Activated naive CD4-positive, alpha-beta T cell treated with Interleukin-2 at 50 U/mL for 16 hours (primary cell): Measurements from ENCODE around the gene LIN7A.
"Not testable (repeated sequence)": the region's sequence is repeated elsewhere in the genome, so short reads cannot be mapped to it uniquely, and the experiment has no call there.

ENCODE experiments used
- DNase-seq: peaks from one replicate; pipeline ENCODE4 v3.0.0-alpha.2; 2020

The LIN7A gene

DNA sequence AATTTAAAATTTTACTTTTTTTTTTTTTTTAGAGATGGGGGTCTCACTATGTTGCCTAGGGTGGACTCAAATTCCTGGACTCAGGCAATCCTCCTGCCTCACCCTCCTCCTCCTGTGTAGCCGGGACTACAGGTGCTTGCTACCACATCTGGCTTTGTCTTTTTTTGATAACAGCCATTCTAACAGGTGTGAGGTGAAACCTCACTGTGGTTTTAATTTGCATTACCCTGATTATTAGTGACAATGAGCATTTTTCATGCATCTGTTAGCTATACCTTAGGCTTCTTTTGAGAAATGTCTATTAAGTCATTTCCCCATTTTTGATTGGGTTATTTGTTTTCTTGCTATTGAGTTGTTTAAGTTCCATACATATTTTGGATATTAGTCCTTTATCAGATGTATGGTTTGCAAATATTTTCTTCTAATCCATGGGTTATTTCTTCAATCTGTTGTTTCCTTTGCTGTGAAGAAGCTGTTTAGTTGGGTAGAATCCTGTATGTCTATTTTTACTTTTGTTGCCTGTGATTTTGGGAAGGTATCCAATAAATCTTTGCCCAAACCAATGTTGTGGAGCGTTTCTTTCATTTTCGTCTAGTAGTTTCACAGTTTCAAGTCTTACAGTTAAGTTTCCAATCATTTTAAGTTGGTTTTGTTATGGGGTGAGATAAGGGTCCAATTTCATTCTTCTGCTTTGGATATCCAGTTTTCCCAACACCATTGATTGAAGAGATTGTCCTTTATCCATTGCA is 134.9 kb downstream of the LIN7A start:
- no peak for DNase-seq

DNA sequence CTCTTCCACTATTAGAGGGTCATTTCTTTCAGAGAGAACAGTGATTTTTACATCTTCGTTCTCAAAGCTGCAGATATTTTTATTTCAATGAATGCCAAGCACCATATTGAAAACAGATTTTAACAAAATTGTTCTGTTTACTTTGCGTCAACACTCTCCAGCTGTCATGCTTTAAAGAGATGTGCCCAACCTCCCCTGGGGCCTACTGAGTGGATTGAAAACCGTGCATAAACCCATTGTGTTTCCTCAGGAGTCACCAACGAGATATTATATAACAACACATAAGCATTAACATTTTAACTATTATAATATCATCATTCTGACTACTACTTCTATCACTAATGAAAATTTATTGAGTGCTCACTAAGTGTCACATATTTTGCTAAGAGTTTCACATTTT is 139.5 kb downstream of the LIN7A start:
- no peak for DNase-seq

DNA sequence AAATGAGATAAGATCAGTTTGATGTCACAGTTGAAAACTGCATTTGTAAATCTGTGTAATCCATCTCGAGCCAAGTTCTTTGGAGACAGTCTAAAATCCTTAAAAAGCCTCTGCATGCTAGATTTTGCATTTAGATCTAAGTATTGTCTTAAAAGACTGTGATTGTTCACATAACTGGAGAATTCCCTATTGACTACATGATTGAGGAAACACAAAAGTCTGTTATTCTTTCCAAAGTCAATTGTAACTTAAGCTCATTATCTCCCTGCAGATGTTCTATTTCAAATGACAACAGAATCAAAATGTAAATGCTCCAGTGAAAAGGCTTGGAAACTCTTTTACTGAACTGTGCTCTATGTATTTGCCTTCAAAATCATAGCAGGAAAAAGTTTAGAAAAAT is 143.2 kb downstream of the LIN7A start:
- DNase-seq = no peak

DNA sequence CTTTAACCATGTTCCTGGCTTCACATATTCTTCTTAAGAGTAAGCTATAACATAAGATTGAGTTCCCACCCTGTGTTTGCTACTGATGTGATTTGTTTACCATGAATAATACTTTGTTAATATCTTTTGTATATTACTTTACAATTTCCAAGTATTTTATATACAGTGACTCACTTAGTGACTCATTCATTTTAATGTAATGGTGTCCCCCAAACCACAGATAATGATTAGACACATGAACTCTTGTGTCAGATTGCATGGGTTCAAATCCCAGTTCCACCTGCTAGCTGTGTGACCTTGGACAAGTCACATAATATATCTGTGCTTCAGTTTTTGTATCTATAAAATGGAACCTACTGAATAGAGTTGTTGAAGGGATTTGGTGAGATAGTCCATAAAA is 144.9 kb downstream of the LIN7A start:
- no peak for DNase-seq

DNA sequence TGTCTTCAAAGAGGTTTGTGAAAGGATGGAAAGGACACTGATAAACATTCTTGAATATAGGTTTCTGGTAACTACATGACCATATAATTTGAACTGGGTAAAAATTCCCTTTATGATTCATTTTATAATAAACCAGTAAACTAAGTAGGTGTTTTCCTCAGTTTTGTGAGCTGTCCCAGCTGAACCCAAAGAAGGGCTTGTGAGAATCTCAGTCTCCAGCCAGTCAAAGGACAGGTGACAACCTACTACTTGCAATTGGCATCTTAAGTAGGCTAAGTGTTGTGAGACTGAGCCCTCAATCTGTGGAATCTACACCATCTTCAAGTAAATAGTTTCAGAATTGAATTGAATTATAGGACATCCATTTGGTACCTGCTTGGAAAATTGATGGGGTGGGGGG is 145.9 kb downstream of the LIN7A start:
- DNase-seq = no peak

DNA sequence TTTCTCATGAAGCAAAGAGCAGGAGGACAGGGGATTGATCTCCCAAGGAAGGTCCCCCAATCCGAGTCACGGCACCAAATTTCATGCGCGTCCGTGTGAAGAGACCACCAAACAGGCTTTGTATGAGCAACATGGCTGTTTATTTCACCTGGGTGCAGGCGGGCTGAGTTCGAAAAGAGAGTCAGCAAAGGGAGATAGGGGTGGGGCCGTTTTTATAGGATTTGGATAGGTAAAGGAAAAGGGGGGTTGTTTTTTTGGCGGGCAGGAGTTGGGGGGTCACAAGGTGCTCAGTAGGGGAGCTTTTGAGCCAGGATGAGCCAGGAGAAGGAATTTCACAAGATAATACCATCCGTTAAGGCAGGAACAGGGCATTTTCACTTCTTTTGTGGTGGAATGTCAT is 149.3 kb downstream of the LIN7A start:
- DNase-seq = not testable (repeated sequence)

DNA sequence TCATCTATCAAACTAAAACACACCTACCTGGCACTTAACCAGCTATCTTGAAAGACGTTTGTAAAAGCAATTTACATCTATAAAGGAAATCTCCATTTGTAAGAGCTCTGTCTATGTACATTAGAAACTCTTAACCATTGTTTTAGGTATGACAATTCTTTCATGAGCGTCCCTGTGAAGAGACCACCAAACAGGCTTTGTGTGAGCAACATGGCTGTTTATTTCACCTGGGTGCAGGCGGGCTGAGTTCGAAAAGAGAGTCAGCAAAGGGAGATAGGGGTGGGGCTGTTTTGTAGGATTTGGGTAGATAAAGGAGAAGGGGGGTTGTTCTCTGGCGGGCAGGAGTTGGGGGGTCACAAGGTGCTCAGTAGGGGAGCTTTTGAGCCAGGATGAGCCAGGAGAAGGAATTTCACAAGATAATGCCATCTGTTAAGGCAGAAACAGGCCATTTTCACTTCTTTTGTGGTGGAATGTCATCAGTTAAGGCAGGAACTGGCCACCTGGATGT is 154.7 kb downstream of the LIN7A start:
- not testable (repeated sequence) for DNase-seq

DNA sequence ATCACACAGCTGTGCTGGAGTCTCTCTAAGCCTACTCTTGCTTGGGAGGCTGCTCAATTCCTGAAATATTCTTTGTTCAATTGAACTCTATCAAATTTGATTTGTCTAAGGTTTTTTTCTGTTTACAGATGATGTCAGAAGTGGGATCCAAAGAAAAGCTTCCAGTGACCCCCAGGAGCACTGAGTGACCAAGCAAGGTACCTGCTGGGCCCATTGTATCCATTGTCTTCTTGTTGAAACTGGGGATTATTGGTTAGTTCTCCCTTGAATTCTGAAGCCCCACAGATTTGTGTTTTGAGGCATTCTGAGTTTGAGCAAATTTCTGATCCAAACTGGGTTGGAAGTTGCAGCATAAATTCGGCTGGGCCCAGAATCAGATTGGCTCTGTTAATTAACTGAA is 156.4 kb downstream of the LIN7A start:
- no peak for DNase-seq

DNA sequence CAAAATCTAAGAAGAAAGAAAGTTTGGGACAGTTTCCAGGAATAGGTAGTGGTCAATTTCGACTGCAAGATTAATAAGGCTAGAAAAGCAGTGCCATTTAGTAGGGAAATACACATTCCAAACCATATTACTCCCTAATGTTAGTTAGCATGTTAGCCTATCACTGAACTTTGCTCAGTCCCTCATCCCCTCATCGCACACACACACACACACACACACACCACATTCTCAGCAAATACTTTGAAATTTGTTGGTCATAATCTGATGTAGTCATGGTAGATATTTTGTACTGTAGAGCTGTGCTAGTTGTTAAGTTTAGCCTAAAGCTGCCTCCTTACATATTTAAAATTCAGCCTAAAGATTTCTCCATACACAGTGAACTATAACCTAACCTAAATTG is 157.0 kb downstream of the LIN7A start:
- DNase-seq = no peak

DNA sequence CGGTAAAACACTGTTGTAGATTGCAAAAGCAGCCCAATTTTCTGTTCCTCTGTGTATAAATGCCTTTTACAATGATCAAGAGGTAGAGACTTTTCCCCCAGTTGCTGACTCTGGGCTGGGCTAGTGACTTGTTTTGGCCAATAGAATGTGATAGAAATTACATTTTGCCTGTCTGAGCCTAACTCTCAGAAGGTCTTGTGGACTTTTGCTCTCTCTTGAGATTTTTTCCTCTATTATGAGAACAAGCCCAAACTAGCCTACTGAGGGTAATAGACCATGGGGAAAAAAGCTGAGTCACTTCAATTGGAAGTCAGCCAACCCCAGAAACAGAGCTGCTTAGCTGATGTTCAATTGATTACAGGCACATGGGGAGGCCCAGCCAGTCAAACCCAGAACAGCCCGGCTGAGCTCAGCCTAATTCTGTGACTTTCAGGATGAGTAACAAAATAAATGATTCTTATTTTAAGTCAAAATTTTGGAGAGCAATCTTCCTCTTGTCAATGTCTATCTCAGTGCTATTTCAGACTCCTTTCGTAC is 159.7 kb downstream of the LIN7A start:
- DNase-seq = no peak

DNA sequence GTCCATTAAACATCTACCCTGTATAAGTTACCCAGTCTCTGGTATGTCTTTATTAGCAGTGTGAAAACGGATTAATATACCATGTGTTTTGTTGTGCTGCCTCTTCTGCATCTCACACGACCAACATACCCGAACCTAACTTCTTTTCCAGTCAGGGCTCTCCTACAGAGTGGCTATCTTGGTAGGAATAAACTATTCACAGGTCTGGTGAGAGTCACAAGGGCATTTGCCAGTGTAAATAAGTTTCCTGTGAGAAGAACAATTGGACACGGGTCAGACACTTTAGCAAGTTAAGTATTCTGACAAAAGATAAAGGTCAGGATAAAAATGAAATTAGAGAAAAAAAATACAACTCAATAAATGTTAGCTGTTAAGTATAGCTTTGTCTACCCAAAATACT is 160.1 kb downstream of the LIN7A start:
- no peak for DNase-seq

DNA sequence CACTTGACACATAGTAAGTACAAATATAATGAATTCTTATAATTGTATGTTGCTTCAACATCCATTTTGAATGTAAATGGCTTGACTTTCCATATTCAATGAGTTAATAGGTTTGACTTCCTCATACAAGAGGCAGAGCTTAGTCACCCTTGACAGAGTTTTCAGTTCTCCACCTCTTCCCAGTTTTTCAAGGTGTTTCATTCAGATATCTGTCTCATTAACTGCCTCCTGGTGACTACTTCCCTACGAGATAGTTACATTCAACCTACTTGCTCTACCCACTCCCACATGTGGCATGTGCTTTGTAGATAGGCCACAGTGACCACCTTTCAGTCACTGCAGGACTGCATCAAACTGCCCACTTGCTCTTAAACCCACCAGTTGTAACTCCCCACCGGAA is 161.0 kb downstream of the LIN7A start:
- DNase-seq = no peak

DNA sequence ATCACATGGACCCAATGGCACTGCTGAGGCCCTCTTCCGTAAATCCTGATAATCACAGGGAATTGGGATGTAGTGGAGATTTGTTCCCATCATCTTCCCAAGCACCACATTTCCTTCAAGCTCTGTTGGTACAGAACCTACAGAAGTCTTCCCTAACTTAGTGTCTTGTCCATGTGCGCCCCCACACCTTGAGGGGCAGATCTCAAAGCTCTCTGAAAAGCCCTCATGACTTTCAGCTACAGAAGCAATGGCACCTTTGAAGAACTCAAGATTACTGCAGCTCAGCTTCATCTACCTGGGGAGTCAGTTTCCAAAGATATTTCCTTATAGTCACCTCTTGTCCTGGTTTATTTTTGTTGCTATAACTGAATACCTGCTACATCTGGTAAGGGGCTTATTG is 166.8 kb downstream of the LIN7A start:
- no peak for DNase-seq

DNA sequence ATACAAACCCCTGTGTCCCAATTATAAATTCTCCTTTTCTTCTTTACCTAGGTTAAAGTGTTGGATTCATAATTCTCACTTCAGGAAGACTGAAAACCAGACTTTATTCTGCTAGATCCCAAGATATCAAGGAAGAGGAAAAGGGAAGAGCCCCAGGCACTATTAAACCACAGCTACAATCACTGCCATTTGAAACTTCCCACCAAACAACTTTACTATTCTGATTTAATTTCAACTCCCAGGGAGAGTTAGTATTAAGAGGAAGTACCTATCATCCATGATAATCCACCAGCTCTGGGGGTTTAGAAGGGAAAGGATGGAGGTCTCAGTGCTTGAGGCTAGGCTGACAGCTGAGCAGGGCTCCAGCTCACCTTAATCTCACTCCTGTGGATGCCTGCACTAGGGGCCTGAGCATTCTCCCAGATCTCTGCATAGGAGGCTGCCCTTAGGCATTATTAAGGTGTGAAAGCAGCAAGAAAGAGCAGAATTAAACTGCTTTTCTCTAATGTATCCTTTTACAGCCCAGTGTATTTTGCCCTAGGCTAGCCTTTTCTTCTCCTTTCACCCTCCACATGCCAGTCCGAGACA is 168.1 kb downstream of the LIN7A start:
- DNase-seq = no peak

DNA sequence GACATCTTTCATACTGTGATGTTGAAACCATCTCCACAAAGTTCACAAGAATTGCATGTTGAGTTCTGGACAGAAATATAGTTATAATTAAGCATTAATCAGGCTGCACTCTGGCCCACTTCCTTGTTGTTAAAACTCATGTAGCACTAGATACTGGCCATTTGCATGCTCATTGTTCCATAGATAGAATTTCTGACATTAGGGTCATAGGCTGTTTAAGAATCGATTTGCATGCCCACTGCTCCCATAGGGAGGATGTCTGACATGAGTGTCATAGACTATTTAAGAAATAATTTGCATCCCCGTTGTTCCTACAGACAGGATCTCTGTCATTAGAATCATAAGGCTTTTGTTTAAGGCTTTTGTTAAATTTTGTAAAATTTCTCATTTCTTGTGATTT is 170.8 kb downstream of the LIN7A start:
- DNase-seq = no peak

DNA sequence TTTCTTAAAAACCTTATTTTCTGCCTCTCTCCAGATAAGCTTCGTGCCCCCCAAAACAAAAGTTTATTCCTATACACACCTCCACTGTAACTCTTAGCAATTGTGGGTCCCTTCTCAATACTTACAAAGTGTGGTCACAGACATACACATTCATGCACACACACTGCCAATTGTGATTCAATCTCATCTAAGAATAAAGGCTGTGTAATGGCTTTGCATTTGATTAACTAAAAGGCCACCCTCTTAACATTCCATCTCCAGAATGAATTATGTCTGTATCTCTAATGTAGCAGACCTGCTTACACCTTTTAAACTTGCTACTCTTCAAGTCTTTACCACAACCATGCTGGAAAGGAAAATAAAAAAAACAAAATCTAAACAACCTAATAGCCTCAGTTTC is 171.5 kb downstream of the LIN7A start:
- DNase-seq = no peak

DNA sequence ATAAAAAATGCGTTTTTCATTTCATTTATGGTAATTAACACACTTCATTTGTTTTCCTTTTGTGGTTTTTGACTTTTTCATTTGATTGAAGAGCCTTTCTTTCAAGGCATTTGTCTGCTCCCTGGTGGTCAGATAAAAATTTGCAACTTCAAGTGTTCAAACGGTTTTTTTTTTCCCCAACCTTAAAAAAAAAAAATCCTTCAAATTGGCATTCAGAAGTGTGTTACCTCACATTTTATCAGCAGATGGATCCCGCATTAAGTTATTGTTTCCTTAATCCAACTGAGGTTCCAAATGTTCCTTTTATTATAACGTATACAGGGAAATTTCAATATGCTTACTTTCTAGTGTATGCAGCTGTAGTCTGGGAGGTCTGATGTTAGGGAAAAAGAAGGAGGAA is 173.9 kb downstream of the LIN7A start:
- no peak for DNase-seq

DNA sequence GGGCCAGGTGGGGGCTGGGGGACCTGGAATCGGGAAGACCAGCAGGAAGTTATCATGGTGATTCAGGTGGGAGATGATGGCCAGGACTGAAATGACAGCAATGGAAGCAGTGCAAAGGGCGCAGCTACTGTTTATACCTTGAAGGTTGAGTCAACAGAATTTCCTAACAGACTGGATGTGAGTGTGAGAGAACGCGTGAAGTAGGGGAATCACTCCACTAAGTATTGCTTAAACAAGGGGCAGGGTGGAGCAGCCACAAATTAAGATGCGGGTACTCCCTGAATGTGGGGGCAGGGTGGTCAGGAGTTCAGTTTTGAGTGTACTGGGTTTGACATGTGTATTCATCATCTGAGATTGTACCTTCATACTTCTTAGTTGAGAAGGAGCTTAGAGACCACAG is 175.9 kb downstream of the LIN7A start:
- no peak for DNase-seq

DNA sequence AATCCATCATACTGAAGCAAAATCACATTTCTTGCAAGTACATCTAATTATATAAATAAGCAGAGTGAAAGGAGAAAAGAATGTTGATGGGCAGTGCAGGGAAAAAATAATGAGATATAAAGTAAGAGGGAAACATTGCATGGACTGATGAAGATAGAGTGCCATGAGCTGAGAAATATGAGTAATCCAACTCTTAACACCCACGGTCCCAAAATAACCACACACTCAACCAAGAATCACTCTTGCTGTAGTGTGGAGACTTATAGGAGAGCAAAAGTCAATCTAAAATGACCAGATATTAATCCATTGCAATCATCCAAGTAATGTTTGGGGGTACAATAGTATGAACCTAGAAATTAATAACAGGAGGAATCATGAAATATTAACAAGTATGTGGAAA is 180.9 kb downstream of the LIN7A start:
- no peak for DNase-seq

DNA sequence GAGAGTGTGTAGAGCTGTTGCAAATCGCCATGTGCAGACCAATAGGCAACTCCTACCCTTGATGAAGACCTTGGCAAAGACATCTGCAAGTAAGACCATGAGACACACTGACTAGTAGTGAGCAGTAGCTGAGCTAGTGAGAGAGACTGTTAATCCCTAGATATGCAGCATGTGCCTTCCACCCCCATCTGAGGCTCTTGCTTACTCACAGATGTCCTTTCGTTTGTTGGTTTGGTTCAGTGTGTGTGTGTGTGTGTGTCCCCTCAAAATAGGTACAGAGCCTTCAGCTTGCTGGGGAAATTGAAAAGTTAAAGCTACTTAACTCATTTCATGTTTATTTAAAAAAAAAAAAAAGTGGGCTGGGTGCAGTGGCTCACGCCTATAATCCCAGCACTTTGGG is 183.5 kb downstream of the LIN7A start:
- DNase-seq = no peak

DNA sequence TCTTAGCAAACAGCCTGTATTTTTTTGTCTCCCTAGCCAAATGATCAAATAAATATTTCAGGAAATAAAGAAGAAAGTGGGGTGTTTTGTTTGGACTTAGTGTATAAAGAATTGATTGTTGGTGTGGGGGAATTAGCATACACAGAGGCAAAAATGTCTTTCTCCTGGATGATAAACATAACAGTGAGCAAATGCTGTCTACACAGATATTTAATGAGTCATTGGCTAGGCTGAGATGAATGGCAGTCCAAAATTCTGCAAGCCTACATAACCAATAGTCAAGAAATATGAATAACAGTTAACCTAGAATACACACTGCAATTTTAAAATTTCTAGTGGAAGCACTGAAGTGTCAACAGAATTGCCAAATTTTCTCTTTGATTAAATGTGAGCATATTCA is 185.3 kb downstream of the LIN7A start:
- no peak for DNase-seq

DNA sequence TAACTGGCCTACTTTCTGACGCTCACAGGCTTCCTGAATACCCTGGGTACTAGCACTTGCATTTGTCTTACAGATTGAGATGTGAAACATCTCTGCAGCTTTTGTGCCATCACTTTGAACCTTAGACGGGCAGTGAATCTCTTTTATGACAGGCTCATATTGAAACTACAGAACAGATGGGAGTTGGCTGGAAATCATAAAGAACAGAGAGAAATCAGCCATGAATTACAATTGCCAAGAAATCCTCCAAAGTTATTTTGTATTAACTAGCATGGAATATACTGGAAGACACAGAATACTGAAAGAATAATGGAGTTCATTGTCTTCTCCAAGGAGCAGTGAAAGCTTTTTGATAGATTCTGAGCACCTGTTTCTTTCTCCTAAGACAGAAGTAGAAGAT is 188.3 kb downstream of the LIN7A start:
- no peak for DNase-seq

DNA sequence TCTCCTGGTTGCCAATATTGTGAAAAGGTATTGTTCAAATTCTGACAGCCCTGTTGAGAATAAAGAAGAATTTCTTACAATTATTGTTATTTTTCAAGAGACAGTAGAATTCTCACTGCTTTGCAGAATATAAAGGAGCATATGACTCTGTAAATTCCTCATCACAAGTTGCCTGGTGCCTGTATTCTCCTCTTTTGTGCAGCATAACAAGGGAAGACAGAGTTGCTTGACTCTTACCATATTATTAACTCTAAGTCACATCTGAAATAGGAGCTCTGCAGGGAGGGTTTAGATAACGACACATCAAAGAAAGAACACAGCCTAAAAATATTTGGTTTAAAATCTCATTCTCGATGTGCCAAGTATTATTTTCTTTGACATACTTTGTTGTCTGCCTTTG is 189.9 kb downstream of the LIN7A start:
- DNase-seq = no peak

DNA sequence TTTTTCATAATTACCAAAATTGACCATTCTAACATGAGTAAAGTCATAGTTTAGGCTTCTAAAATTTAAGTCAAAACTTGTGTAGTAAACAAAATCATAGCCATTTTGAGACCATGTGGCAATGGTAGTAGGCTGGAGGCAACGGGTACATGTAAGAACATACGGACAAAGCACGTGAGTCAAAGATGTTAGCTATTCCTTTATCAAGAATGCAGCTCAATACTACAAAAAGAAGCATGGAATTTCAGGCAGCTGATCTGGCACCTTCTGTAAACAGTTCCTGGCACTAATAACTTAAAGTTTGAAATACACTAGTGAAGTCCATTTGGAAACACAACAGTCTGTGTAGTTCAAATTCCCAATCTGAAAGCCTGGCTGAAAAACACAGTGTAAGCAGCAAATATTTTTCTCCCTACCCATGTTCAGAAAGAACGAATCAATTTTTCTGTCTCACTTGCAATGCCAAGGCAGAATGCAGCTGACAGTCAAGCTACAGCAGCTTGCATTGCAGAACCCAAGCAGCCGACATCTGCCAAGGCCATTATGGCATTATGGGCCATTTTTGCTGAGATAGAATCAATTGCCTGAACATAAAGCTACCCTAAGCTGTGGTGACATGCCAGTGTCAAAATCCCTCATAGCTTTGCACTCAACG is 191.8 kb downstream of the LIN7A start:
- DNase-seq = no peak
